H1 (cell line): ENCODE results near the gene RHBDD1. TPM values are rescaled to one million over a fixed set of nuclear protein-coding genes. Genes with fewer than 3 reads are reported as not detected.

ENCODE experiments used
- CTCF ChIA-PET: fragments of 300-600 bp; sonication (Branson Sonifier 250); formaldehyde crosslinking; loops from one replicate; lab custom pipeline; 2021; ENCODE audit not compliant: partially characterized antibody; lab: Charles Lee
- POLR2A ChIA-PET: fragments of 300-600 bp; sonication (Branson Sonifier 250); formaldehyde crosslinking; loops from one replicate; lab custom pipeline; 2021; ENCODE audit warnings: inconsistent platforms; ENCODE audit not compliant: partially characterized antibody; lab: Charles Lee
- DNase-seq, 2 experiments: peaks; one replicate each; pipeline versions ENCODE4 v3.0.0 to v3.0.0-alpha.2; 2010 to 2022; ENCODE audit warnings: low spot score in 2 of 2, low read depth in 1 of 2, mixed read lengths in 1 of 2
- FAIRE-seq: peaks from 2 replicates; lab custom pipeline; 2011; peaks lifted over from hg19 to GRCh38; lab: Jason Lieb, UNC
- H2AFZ ChIP-seq: 2 replicates; pipeline ENCODE4 v1.8.1; 2012; ENCODE audit warnings: low read length, inconsistent platforms
- H2AK5ac ChIP-seq: 2 replicates; pipeline ENCODE4 v1.6.1; 2013; ENCODE audit warnings: low read depth, low read length
- H2BK120ac ChIP-seq: replicated peaks from 2 replicates; pipeline ENCODE3; 2013; ENCODE audit warnings: low read depth, low read length, inconsistent platforms
- H2BK12ac ChIP-seq: 2 replicates; pipeline ENCODE4 v1.6.1; 2013; ENCODE audit warnings: low read depth, low read length
- H2BK15ac ChIP-seq: 2 replicates; pipeline ENCODE4 v1.6.1; 2013; ENCODE audit warnings: low read length
- H2BK20ac ChIP-seq: 2 replicates; pipeline ENCODE4 v1.6.1; 2013; ENCODE audit warnings: low read length
- H2BK5ac ChIP-seq: 2 replicates; pipeline ENCODE4 v1.6.1; 2013; ENCODE audit warnings: low read depth, low read length
- H3K14ac ChIP-seq: 2 replicates; pipeline ENCODE4 v1.6.1; 2013; ENCODE audit warnings: inconsistent platforms; ENCODE audit not compliant: insufficient read length
- H3K18ac ChIP-seq: 2 replicates; pipeline ENCODE4 v1.6.1; 2013; ENCODE audit warnings: low read length; ENCODE audit errors: extremely low read depth
- H3K23ac ChIP-seq: 2 replicates; pipeline ENCODE4 v1.6.1; 2013; ENCODE audit warnings: inconsistent platforms; ENCODE audit not compliant: insufficient read length
- H3K23me2 ChIP-seq: 2 replicates; pipeline ENCODE4 v1.6.1; 2013; ENCODE audit warnings: low read depth, low read length
- H3K27ac ChIP-seq: 2 replicates; pipeline ENCODE4 v1.6.1; 2011; ENCODE audit warnings: low read depth, low read length, inconsistent platforms
- H3K27me3 ChIP-seq, 4 experiments: replicated peaks in 1 of 4; 1 replicate in 1 of 4; 2 replicates in 3 of 4; pipeline versions ENCODE4 v1.6.1 to v1.8.1; 2011 to 2013; ENCODE audit warnings: low read length in 3 of 4, mild to moderate bottlenecking in 3 of 4, inconsistent platforms in 2 of 4, mixed read lengths in 2 of 4, moderate library complexity in 1 of 4; ENCODE audit not compliant: control insufficient read depth in 3 of 4, insufficient read depth in 3 of 4; ENCODE audit errors: extremely low read depth in 1 of 4
- H3K36me3 ChIP-seq, 4 experiments: 2 replicates each; pipeline versions ENCODE4 v1.6.1 to v1.8.1; 2011 to 2013; ENCODE audit warnings: mild to moderate bottlenecking in 4 of 4, low read length in 3 of 4, moderate library complexity in 2 of 4, control low read depth in 1 of 4, inconsistent platforms in 1 of 4; ENCODE audit not compliant: insufficient read depth in 4 of 4, control insufficient read depth in 2 of 4
- H3K4ac ChIP-seq: replicated peaks from 2 replicates; pipeline ENCODE3; 2013; ENCODE audit warnings: low read length, low read depth, mixed read lengths, inconsistent platforms; ENCODE audit not compliant: insufficient read length
- H3K4me1 ChIP-seq, 4 experiments: replicated peaks in 1 of 4; 1 replicate in 1 of 4; 2 replicates in 3 of 4; pipeline versions ENCODE4 v1.6.1 to v1.8.1; 2011 to 2013; ENCODE audit warnings: low read length in 3 of 4, inconsistent platforms in 2 of 4, mixed read lengths in 1 of 4; ENCODE audit not compliant: insufficient read depth in 4 of 4, control insufficient read depth in 3 of 4
- H3K4me2 ChIP-seq, 2 experiments: 2 replicates each; pipeline versions ENCODE4 v1.6.1 to v1.8.1; 2011 to 2013; ENCODE audit warnings: low read depth in 2 of 2, low read length in 2 of 2, control low read depth in 1 of 2, inconsistent platforms in 1 of 2, mild to moderate bottlenecking in 1 of 2; ENCODE audit not compliant: insufficient read depth in 1 of 2
- H3K4me3 ChIP-seq, 4 experiments: fragments of 200-600, 300-600 bp in 1 of 4; sonication (generic), shearing (Covaris generic), sonication (Bioruptor Twin) in 1 of 4; 2 replicates each; pipeline versions ENCODE4 v1.5.1 to v1.8.1; 2011 to 2016; ENCODE audit warnings: low read length in 4 of 4, low read depth in 3 of 4, control low read depth in 2 of 4, inconsistent platforms in 2 of 4, mild to moderate bottlenecking in 2 of 4, mixed read lengths in 1 of 4, moderate library complexity in 1 of 4; ENCODE audit not compliant: insufficient read depth in 2 of 4; ENCODE audit errors: extremely low read depth in 1 of 4
- H3K56ac ChIP-seq: replicated peaks from 2 replicates; pipeline ENCODE3; 2013; ENCODE audit warnings: low read depth, mild to moderate bottlenecking, mixed read lengths, low read length, inconsistent platforms; ENCODE audit not compliant: insufficient read length
- H3K79me1 ChIP-seq: 2 replicates; pipeline ENCODE4 v1.6.1; 2013; ENCODE audit warnings: low read depth, low read length, control low read depth
- H3K79me2 ChIP-seq, 2 experiments: 2 replicates each; pipeline versions ENCODE4 v1.6.1 to v1.8.1; 2012 to 2013; ENCODE audit warnings: low read length in 2 of 2, mild to moderate bottlenecking in 2 of 2, inconsistent platforms in 1 of 2; ENCODE audit not compliant: insufficient read depth in 2 of 2, control insufficient read depth in 1 of 2
- H3K9ac ChIP-seq, 4 experiments: replicated peaks in 1 of 4; 1 replicate in 1 of 4; 2 replicates in 3 of 4; pipeline versions ENCODE4 v1.6.1 to v1.8.1; 2011 to 2013; ENCODE audit warnings: low read depth in 3 of 4, low read length in 3 of 4, control low read depth in 2 of 4, mild to moderate bottlenecking in 2 of 4, moderate library complexity in 2 of 4, inconsistent platforms in 1 of 4; ENCODE audit errors: extremely low read depth in 1 of 4
- H3K9me3 ChIP-seq, 2 experiments: 2 replicates each; pipeline versions ENCODE4 v1.6.1 to v1.8.1; 2012 to 2013; ENCODE audit warnings: mild to moderate bottlenecking in 2 of 2, moderate library complexity in 2 of 2, control low read depth in 1 of 2, inconsistent platforms in 1 of 2, low read depth in 1 of 2, low read length in 1 of 2, mixed read lengths in 1 of 2; ENCODE audit not compliant: insufficient read depth in 2 of 2
- H4K20me1 ChIP-seq, 2 experiments: replicated peaks in 1 of 2; 2 replicates each; pipeline versions ENCODE3 to v1.8.1; 2011 to 2013; ENCODE audit warnings: inconsistent platforms in 2 of 2, low read length in 2 of 2, mild to moderate bottlenecking in 1 of 2; ENCODE audit not compliant: insufficient read depth in 2 of 2, control insufficient read depth in 1 of 2
- H4K5ac ChIP-seq: 2 replicates; pipeline ENCODE4 v1.6.1; 2013; ENCODE audit warnings: low read length, low read depth, mixed read lengths, inconsistent platforms; ENCODE audit not compliant: insufficient read length
- H4K8ac ChIP-seq: 2 replicates; pipeline ENCODE4 v1.8.0; 2013; ENCODE audit warnings: mild to moderate bottlenecking, moderate library complexity, low read length, inconsistent platforms; ENCODE audit not compliant: insufficient read depth; ENCODE audit errors: extremely low read depth
- H4K91ac ChIP-seq: replicated peaks from 2 replicates; pipeline ENCODE3; 2013; ENCODE audit warnings: low read length, mixed read lengths, inconsistent platforms; ENCODE audit not compliant: insufficient read length
- BACH1 ChIP-seq: IDR thresholded peaks from 2 replicates; pipeline ENCODE4 v1.6.1; 2012; ENCODE audit warnings: low read length, improper control_type of control experiment
- CREB1 ChIP-seq: IDR thresholded peaks from 2 replicates; pipeline ENCODE4 v1.6.1; 2012; ENCODE audit warnings: inconsistent platforms
- FOSL1 ChIP-seq: IDR thresholded peaks from 2 replicates; pipeline ENCODE4 v1.6.1; 2011; ENCODE audit warnings: mild to moderate bottlenecking, low read depth, low read length, moderate library complexity; ENCODE audit not compliant: insufficient read depth
- GABPA ChIP-seq: IDR thresholded peaks from 2 replicates; pipeline ENCODE4 v1.6.1; 2011; ENCODE audit warnings: mild to moderate bottlenecking, low read length, moderate library complexity, borderline replicate concordance; ENCODE audit not compliant: insufficient read depth
- POU5F1 ChIP-seq: IDR thresholded peaks from 2 replicates; pipeline ENCODE4 v1.6.1; 2011; ENCODE audit warnings: low read depth, mild to moderate bottlenecking, low read length, moderate library complexity
- RFX5 ChIP-seq: IDR thresholded peaks from 2 replicates; pipeline ENCODE4 v1.6.1; 2011; ENCODE audit warnings: low read depth, low read length, improper control_type of control experiment, borderline replicate concordance
- RNF2 ChIP-seq: fragments of 200-900, 300-1000 bp; sonication (generic); IDR thresholded peaks from 2 replicates; pipeline ENCODE4 v1.7.1; 2016; ENCODE audit warnings: borderline replicate concordance, low read depth, mild to moderate bottlenecking, antibody characterized with exemption, low read length; ENCODE audit not compliant: poor library complexity, severe bottlenecking; ENCODE audit errors: missing control alignments
- RXRA ChIP-seq: IDR thresholded peaks from 2 replicates; pipeline ENCODE4 v1.6.1; 2011; ENCODE audit warnings: low read depth, mild to moderate bottlenecking, low read length, moderate library complexity; ENCODE audit not compliant: insufficient read depth
- TAF7 ChIP-seq: optimal IDR thresholded peaks from 2 replicates; pipeline ENCODE3; 2011; ENCODE audit warnings: low read depth, mild to moderate bottlenecking, inconsistent platforms, low read length, moderate library complexity, borderline replicate concordance
- WGBS, 2 experiments: shearing (Covaris generic) in 1 of 2; methylation state at CpG; one replicate each; pipeline versions ENCODE4 v1.1.6 to v1.1.7; 2013 to 2015; ENCODE audit warnings: low lambda C conversion rate in 2 of 2, mixed read lengths in 2 of 2, inconsistent platforms in 1 of 2, low coverage in 1 of 2, missing lambda C conversion rate in 1 of 2; ENCODE audit not compliant: insufficient replicate concordance in 2 of 2, insufficient coverage in 1 of 2, insufficient read length in 1 of 2; ENCODE audit errors: extremely low coverage in 1 of 2, missing lambda C conversion rate in 1 of 2; 5-methylcytosine and 5-hydroxymethylcytosine counted together
- polyA plus RNA-seq, 7 experiments: library from polyadenylated mRNA; depleted of rRNA in 3 of 7; stranded (reverse) in 5 of 7; unstranded in 2 of 7; fragments of >200 nt in 5 of 7; fragments of 200-250 nt in 2 of 7; gene quantifications; 1 replicate in 5 of 7; 2 replicates in 1 of 7; 4 replicates in 1 of 7; pipeline versions ENCODE4 v1.2.1 to v1.2.3, GENCODE V29; 2011 to 2013; ENCODE audit warnings: missing spikeins in 2 of 7, mixed read lengths in 2 of 7
- total RNA-seq: library from RNA; stranded (reverse); fragmentation: NEBNext Ultra II Directional; extraction: Animal tissue kit (Norgen Biotek cat#: 25700); gene quantifications from 2 replicates; pipeline ENCODE4 v1.2.1, GENCODE V29; 2021

Gene RHBDD1
- total and polyA plus RNA-seq, 2 of the 8 experiments (the other 6 are each of a cell fraction or from before 2014, with no cell fraction given): 10.5 to 23.1 TPM

- DNase-seq: no peak
- H3K23ac ChIP-seq: no peak overlapping the region
- H3K56ac ChIP-seq: no peak overlapping the region
- H3K9me3 ChIP-seq: no peaks in the 10 kb centered on the region
- FAIRE-seq: no peak
- H4K20me1 ChIP-seq: no peaks in the 10 kb centered on the region
- H4K91ac ChIP-seq: no peak overlapping the region
- H3K27me3 ChIP-seq: no peaks in the 10 kb centered on the region
- H3K27ac ChIP-seq: no peak overlapping the region
- H3K4me1 ChIP-seq: no peaks in the 10 kb centered on the region
- H3K36me3 ChIP-seq: no peaks in the 10 kb centered on the region; a peak in 3 of 8 replicates
- no peak overlapping the region for H2BK12ac ChIP-seq
- WGBS, 2 experiments: 87% methylated on average over 2 of the region's 2 CpGs; no CpG with 5 or more reads in 1 of the 2 experiments
- no peaks in the 10 kb centered on the region for H3K79me1 ChIP-seq
- no peak overlapping the region for H2BK20ac ChIP-seq
- H3K14ac ChIP-seq: no peak overlapping the region
- POLR2A ChIA-PET: no interaction called here
- no peaks in the 10 kb centered on the region for H3K79me2 ChIP-seq
- H4K8ac ChIP-seq: no peak overlapping the region
- H4K5ac ChIP-seq: no peak overlapping the region
- H2BK15ac ChIP-seq: no peak overlapping the region
- TF ChIP-seq GABPA (no peak), TAF7 (no peak), RNF2 (no peak), FOSL1 (no peak), CREB1 (no peak), POU5F1 (no peak), RFX5 (no peak), BACH1 (no peak), RXRA (no peak)
- TF ChIP-seq, all 59 proteins: peak for 0
- no peaks in the 10 kb centered on the region for H3K23me2 ChIP-seq
- no peak overlapping the region for H3K4me3 ChIP-seq
- H3K9ac ChIP-seq: no peak overlapping the region
- no peak overlapping the region for H2BK5ac ChIP-seq
- no peak overlapping the region for H3K4me2 ChIP-seq
- no peak overlapping the region for H3K4ac ChIP-seq
- H3K18ac ChIP-seq: no peak overlapping the region
- CTCF ChIA-PET: interaction anchor here (1.5 to 1.6 kb wide), 2 partner anchors 14 to 34 kb away, joined by 4 to 5 read pairs; no protein-coding TSS in a partner anchor
- H2BK120ac ChIP-seq: no peak overlapping the region
- H2AFZ ChIP-seq: no peak overlapping the region
- no peak overlapping the region for H2AK5ac ChIP-seq
These were observed 163.8 kb downstream of the RHBDD1 start for GRCh38 chr2:226999661-227000060.
